HepG2 (cell line): Measurements from ENCODE around the gene CLEC11A. TPM values are rescaled to one million over a fixed set of nuclear protein-coding genes. Genes with fewer than 3 reads are reported as not detected.

Experiments used
- ATAC-seq: fragments of 200-7000 bp; cut with Tn5 transposase; 3 replicates; pipeline ENCODE4 v1.9.1; 2020; ENCODE audit warnings: mild to moderate bottlenecking, moderate library complexity
- BruUV-seq: library from RNA; stranded (reverse); fragments of 400-500 nt; replicated peaks from 2 replicates; lab custom pipeline; 2021; lab: Mats Ljungman, UMichigan
- CTCF ChIA-PET: fragments of 300-600 bp; formaldehyde crosslinking; extraction: SDS; loops from one replicate; lab custom pipeline; 2021; ENCODE audit warnings: low total read pairs, inconsistent platforms, low intra/inter-chr PET ratio; lab: Yijun Ruan, JAX
- POLR2A ChIA-PET: fragments of 350-600 bp; sonication (Branson Sonifier 250); formaldehyde crosslinking; loops from one replicate; lab custom pipeline; 2020; ENCODE audit warnings: antibody characterized with exemption, inconsistent platforms; lab: Yijun Ruan, JAX
- DNase-seq: peaks from one replicate; pipeline ENCODE4 v3.0.0-alpha.2; 2015; ENCODE audit warnings: low spot score
- FAIRE-seq: peaks from 3 replicates; lab custom pipeline; 2011; peaks lifted over from hg19 to GRCh38; lab: Jason Lieb, UNC
- H2AFZ ChIP-seq: one replicate; pipeline ENCODE4 v1.6.1; 2011; ENCODE audit warnings: low read length, inconsistent platforms
- H3K27ac ChIP-seq: fragments of 300-600 bp; 3 replicates; pipeline ENCODE4 v1.8.0; 2011; ENCODE audit warnings: mixed run types, mild to moderate bottlenecking, mixed read lengths, low read length, inconsistent platforms; ENCODE audit not compliant: insufficient read depth; ENCODE audit errors: extremely low read length
- H3K27me3 ChIP-seq, 2 experiments: fragments of 200-600 bp in 1 of 2; 2 replicates in 1 of 2; 3 replicates in 1 of 2; pipeline versions ENCODE4 v1.6.0 to v1.8.0; 2011; ENCODE audit warnings: low read length in 2 of 2, mild to moderate bottlenecking in 2 of 2, moderate library complexity in 2 of 2, inconsistent platforms in 1 of 2; ENCODE audit not compliant: insufficient read depth in 2 of 2, control insufficient read depth in 1 of 2
- H3K36me3 ChIP-seq, 2 experiments: fragments of 200-600 bp in 1 of 2; replicated peaks in 1 of 2; 2 replicates in 1 of 2; 3 replicates in 1 of 2; pipeline versions ENCODE4 v1.5.1 to v1.8.0; 2011; ENCODE audit warnings: low read length in 2 of 2, inconsistent platforms in 1 of 2; ENCODE audit not compliant: insufficient read depth in 2 of 2, control insufficient read depth in 1 of 2
- H3K4me1 ChIP-seq: 2 replicates; pipeline ENCODE4 v1.5.1; 2012; ENCODE audit warnings: low read length, inconsistent platforms; ENCODE audit not compliant: insufficient read depth
- H3K4me2 ChIP-seq: 2 replicates; pipeline ENCODE4 v1.6.0; 2011; ENCODE audit warnings: low read depth, low read length, inconsistent platforms
- H3K4me3 ChIP-seq, 3 experiments: fragments of 200-600 bp in 1 of 3; sonication (generic), shearing (Covaris generic) in 1 of 3; replicated peaks in 1 of 3; 2 replicates each; pipeline ENCODE4 v1.5.1; 2011 to 2016; ENCODE audit warnings: low read length in 3 of 3, inconsistent platforms in 2 of 3, low read depth in 2 of 3, mild to moderate bottlenecking in 2 of 3, control low read depth in 1 of 3, mixed read lengths in 1 of 3; ENCODE audit not compliant: insufficient read depth in 1 of 3
- H3K79me2 ChIP-seq: one replicate; pipeline ENCODE4 v1.6.1; 2011; ENCODE audit warnings: low read length, inconsistent platforms; ENCODE audit not compliant: insufficient read depth
- H3K9ac ChIP-seq: 2 replicates; pipeline ENCODE4 v1.6.0; 2011; ENCODE audit warnings: mild to moderate bottlenecking, low read depth, low read length, inconsistent platforms; ENCODE audit not compliant: insufficient read depth
- H3K9me3 ChIP-seq: 2 replicates; pipeline ENCODE4 v1.5.1; 2012; ENCODE audit warnings: mild to moderate bottlenecking, low read length
- H4K20me1 ChIP-seq: 2 replicates; pipeline ENCODE4 v1.6.0; 2011; ENCODE audit warnings: inconsistent platforms, mild to moderate bottlenecking, low read length, moderate library complexity; ENCODE audit not compliant: insufficient read depth
- EHMT2 ChIP-seq: fragments of 200-600 bp; sonication (generic); IDR thresholded peaks from 2 replicates; pipeline ENCODE4 v1.7.0; 2017; ENCODE audit warnings: antibody characterized with exemption, low read depth, low read length, borderline replicate concordance
- ETS1 ChIP-seq: sonication (generic); formaldehyde crosslinking; IDR thresholded peaks from 2 replicates; pipeline ENCODE4 v1.4.0; 2020; ENCODE audit warnings: missing genetic modification reagents
- FOXA1 ChIP-seq, 2 experiments: fragments of 450-650 bp in 1 of 2; sonication (generic) in 1 of 2; formaldehyde crosslinking in 1 of 2; IDR thresholded peaks; 2 replicates each; pipeline versions ENCODE4 v1.4.0 to v1.6.1; 2016 to 2020; ENCODE audit warnings: missing genetic modification reagents in 1 of 2
- GABPB1 ChIP-seq: IDR thresholded peaks from 2 replicates; pipeline ENCODE4 v1.6.1; 2016; ENCODE audit warnings: mild to moderate bottlenecking, missing genetic modification reagents, moderate library complexity, missing compliant biosample characterization
- MBNL3 ChIP-seq: fragments of 250-450 bp; sonication (Bioruptor Pico); conservative IDR thresholded peaks from 2 replicates; pipeline ENCODE4 v1.8.0; 2022; ENCODE audit warnings: mild to moderate bottlenecking, inconsistent platforms
- RBM39 ChIP-seq: fragments of 200-400 bp; formaldehyde crosslinking; IDR thresholded peaks from one replicate; pipeline ENCODE4 v1.6.1; 2018; ENCODE audit warnings: antibody characterized with exemption, mild to moderate bottlenecking, low read depth, low read length; ENCODE audit not compliant: poor library complexity, severe bottlenecking
- SYNCRIP ChIP-seq: fragments of 200-400 bp; formaldehyde crosslinking; IDR thresholded peaks from 2 replicates; pipeline ENCODE4 v1.6.1; 2018; ENCODE audit warnings: mild to moderate bottlenecking, low read depth, low read length; ENCODE audit not compliant: insufficient read depth
- THAP11 ChIP-seq: IDR thresholded peaks from 2 replicates; pipeline ENCODE4 v1.6.1; 2016; ENCODE audit warnings: missing biosample characterization, missing genetic modification reagents
- ZBED4 ChIP-seq: sonication (generic); formaldehyde crosslinking; IDR thresholded peaks from 2 replicates; pipeline ENCODE4 v1.4.0; 2020; ENCODE audit warnings: missing genetic modification reagents, borderline replicate concordance
- ZBTB1 ChIP-seq: sonication (generic); formaldehyde crosslinking; IDR thresholded peaks from 2 replicates; pipeline ENCODE4 v1.4.0; 2020; ENCODE audit warnings: missing genetic modification reagents, borderline replicate concordance
- ZBTB3 ChIP-seq: sonication (generic); formaldehyde crosslinking; IDR thresholded peaks from 2 replicates; pipeline ENCODE4 v1.4.0; 2020; ENCODE audit warnings: low read depth, mild to moderate bottlenecking, moderate library complexity, missing genetic modification reagents, borderline replicate concordance
- ZFY ChIP-seq: sonication (generic); formaldehyde crosslinking; IDR thresholded peaks from 2 replicates; pipeline ENCODE4 v1.4.0; 2020; ENCODE audit warnings: missing genetic modification reagents
- ZNF101 ChIP-seq: sonication (generic); formaldehyde crosslinking; IDR thresholded peaks from 2 replicates; pipeline ENCODE4 v1.4.0; 2020; ENCODE audit warnings: mild to moderate bottlenecking, low read depth, missing genetic modification reagents, borderline replicate concordance
- ZNF124 ChIP-seq: sonication (generic); formaldehyde crosslinking; IDR thresholded peaks from 2 replicates; pipeline ENCODE4 v1.4.0; 2020; ENCODE audit warnings: missing genetic modification reagents
- ZNF143 ChIP-seq: sonication (generic); formaldehyde crosslinking; IDR thresholded peaks from 2 replicates; pipeline ENCODE4 v1.4.0; 2020; ENCODE audit warnings: missing genetic modification reagents
- ZXDC ChIP-seq: sonication (generic); formaldehyde crosslinking; IDR thresholded peaks from 2 replicates; pipeline ENCODE4 v1.5.0; 2020; ENCODE audit warnings: mild to moderate bottlenecking, missing genetic modification reagents
- WGBS: methylation state at CpG from one replicate; pipeline ENCODE4 v1.1.6; 2017; ENCODE audit warnings: low lambda C conversion rate; 5-methylcytosine and 5-hydroxymethylcytosine counted together
- in situ Hi-C: cut with HindIII; loops from 2 replicates; pipeline ENCODE4 v1.10.0; 2017; ENCODE audit warnings: low pct_unique_long_range_greater_than_20kb; ENCODE audit not compliant: extremely low pct_ligation_motif_present
- intact Hi-C: fragments of 100-400 bp; cut with micrococcal nuclease; formaldehyde crosslinking; loops from one replicate; pipeline ENCODE4 v1.10.0; 2022; ENCODE audit not compliant: unreplicated experiment
- polyA plus RNA-seq, 8 experiments: library from polyadenylated mRNA; depleted of rRNA in 3 of 8; stranded (reverse) in 7 of 8; unstranded in 1 of 8; fragments of >200 nt; fragmentation: Illumina TruSeq in 4 of 8; extraction: Trizol in 4 of 8; gene quantifications; 2 replicates each; pipeline versions ENCODE4 v1.2.1 to v1.2.3, GENCODE V29; 2011 to 2016; ENCODE audit warnings: low read depth in 4 of 8, missing spikeins in 1 of 8, mixed read lengths in 1 of 8; ENCODE audit not compliant: insufficient read depth in 1 of 8
- total RNA-seq, 5 experiments: library from RNA; depleted of rRNA; stranded (reverse); fragments of >200 nt; fragmentation: Illumina TruSeq; extraction: Trizol; gene quantifications; 2 replicates each; pipeline ENCODE4 v1.2.3, GENCODE V29; 2016; ENCODE audit warnings: low read depth in 1 of 5

The CLEC11A gene
- total and polyA plus RNA-seq, 2 of the 13 experiments (the other 11 are each of a cell fraction or from before 2014, with no cell fraction given), result not detected

- no peak for ATAC-seq
- POLR2A ChIA-PET, result no interaction called here
- Histone ChIP-seq H3K9ac (no peak overlapping the region), H2AFZ (no peak overlapping the region), H3K9me3 (no peaks in the 10 kb centered on the region), H3K4me3 (no peak overlapping the region; a peak in 1 of 6 replicates), H3K4me1 (no peaks in the 10 kb centered on the region), H3K36me3 (no peaks in the 10 kb centered on the region), H3K79me2 (no peaks in the 10 kb centered on the region), H3K27ac (no peak overlapping the region), H4K20me1 (no peaks in the 10 kb centered on the region), H3K27me3 (peaks cover 9 to 30% of the 10 kb centered on the region in 2 experiments), H3K4me2 (no peak overlapping the region)
- DNase-seq, result peak; percentile 20
- intact Hi-C loops (no loop called here), in situ Hi-C loops (no loop called here)
- 18% methylated on average over 20 of the region's 39 CpGs for WGBS
- CTCF ChIA-PET, result no interaction called here
- FAIRE-seq, result no peak
- BruUV-seq, result no TSS peak
- TF ChIP-seq ZBTB3 (CRISPR knock-in tag), result no peak
- no peak for TF ChIP-seq EHMT2
- no peak for TF ChIP-seq ETS1 (CRISPR knock-in tag)
- no peak for TF ChIP-seq ZXDC (CRISPR knock-in tag)
- peak; percentile 81 for TF ChIP-seq THAP11 (CRISPR knock-in tag)
- no peak for TF ChIP-seq MBNL3 (CRISPR knock-in tag)
- TF ChIP-seq ZNF101 (CRISPR knock-in tag), result no peak
- peak; percentile 50 for TF ChIP-seq ZNF143 (CRISPR knock-in tag)
- no peak for TF ChIP-seq FOXA1 (IDR thresholded peaks at IDR 0.05)
- no peak for TF ChIP-seq FOXA1 (CRISPR knock-in tag; IDR thresholded peaks at IDR 0.05)
- no peak for TF ChIP-seq SYNCRIP
- no peak for TF ChIP-seq ZFY (CRISPR knock-in tag)
- TF ChIP-seq ZBTB1 (CRISPR knock-in tag), result no peak
- no peak for TF ChIP-seq RBM39
- TF ChIP-seq ZNF124 (CRISPR knock-in tag), result no peak
- no peak for TF ChIP-seq ZBED4 (CRISPR knock-in tag)
- TF ChIP-seq GABPB1 (CRISPR knock-in tag), result peak; percentile 34; the same call in 1 of the 2 replicates
Measured at GRCh38 chr19:50728084-50728737, 5.0 kb downstream of the CLEC11A start.
